SK-MEL-5 (cell line): ENCODE measurements around the gene STIM2. TPM values are rescaled to one million over a fixed set of nuclear protein-coding genes. Genes with fewer than 3 reads are reported as not detected.
"Not testable (repeated sequence)": the region's sequence is repeated elsewhere in the genome, so short reads cannot be mapped to it uniquely, and the experiment has no call there.

ENCODE experiments used
- DNase-seq: peaks from one replicate; pipeline ENCODE4 v3.0.0-alpha.2; 2016; ENCODE audit warnings: low read depth, low spot score
- in situ Hi-C: cut with HindIII; loops from 2 replicates; pipeline ENCODE4 v1.10.0; 2016; ENCODE audit warnings: low sequenced_read_pairs, high pct_unique_total_duplicates, low pct_unique_long_range_greater_than_20kb
- total RNA-seq: library from RNA; depleted of rRNA; stranded (reverse); fragments of >200 nt; shearing (Covaris generic); gene quantifications from 2 replicates; pipeline ENCODE4 v1.2.3, GENCODE V29; 2014

Gene STIM2
- total RNA-seq, 1 experiment from 2014 or later = 19.7 TPM

DNA sequence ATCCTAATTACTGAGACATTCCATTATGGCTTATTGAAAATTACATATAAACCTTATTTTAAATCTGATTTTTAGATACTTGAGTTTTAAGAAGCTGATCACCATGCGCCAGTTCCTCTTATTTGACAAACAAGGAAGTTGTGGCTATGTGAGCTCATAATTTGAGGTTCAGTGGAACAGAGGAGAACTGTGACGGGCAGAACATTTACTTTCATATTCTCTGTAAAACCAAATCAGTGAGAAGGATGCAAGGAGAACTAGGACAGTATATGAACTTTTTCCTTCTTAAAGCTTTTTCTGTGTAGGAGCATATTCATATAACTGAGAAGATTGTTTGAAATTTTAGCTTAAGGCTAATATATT, 25.3 kb downstream of the STIM2 start:
- no peak for DNase-seq

DNA sequence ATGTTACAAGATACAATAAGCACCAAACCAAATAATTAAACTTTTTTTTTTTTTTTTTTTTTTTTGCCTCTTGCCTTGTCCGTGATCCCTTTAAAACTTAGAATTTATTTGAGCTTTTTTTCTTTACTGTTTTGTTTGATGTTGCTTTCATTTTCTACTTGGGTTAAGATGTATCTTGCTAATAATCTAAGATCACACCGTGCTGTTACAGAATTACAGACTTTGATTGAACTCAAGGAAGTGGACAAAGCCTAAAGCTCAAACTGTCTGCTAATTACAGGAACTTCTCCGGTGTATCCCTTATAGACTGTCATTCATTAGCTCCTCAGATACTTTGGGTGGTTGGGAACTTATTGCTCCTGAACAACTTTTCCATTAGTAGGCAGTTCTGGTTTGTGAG, 26.5 kb downstream of the STIM2 start:
- in situ Hi-C loops = no loop called here
- DNase-seq = no peak

More for the DNA sequence above, 25.3 kb downstream of the STIM2 start:
- in situ Hi-C loops = no loop called here

DNA sequence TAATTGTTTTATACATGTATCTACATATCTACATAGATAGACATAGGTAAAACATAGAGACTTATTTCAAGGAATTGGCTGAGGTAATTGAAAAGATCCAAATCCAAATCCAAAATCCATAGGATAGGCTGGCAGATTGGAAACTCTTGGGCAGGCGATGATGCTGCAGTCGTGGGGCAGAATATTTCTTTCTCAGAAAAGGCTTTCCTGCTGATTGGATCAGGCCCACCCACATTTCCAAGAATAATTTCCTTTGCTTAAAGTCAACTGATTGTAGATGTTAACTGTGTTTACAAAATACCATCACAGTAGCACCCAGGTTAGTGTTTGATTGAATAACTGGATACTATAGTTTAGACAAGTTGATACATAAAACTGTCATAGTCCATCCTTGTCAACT, 27.2 kb downstream of the STIM2 start:
- in situ Hi-C loops = no loop called here
- no peak for DNase-seq

DNA sequence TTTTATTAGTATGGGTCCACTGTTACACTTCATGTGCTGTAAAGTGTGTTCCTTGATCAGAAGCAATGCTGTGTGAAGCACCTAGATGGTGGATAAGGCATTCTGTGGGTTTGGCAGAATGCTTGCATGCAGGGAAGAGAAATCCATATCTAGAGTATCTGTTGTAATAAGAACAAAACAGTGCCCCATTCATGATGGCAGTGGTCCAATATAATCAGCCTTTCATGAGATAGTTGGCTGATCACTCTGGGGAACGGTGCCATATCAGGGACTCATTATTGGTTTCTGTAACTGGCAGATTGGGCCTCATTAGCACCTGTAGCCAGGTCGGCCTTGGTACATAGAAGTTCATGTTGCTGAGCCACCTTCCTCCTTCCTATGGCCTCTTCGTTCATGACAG, 28.7 kb downstream of the STIM2 start:
- no peak for DNase-seq
- in situ Hi-C loops = no loop called here

DNA sequence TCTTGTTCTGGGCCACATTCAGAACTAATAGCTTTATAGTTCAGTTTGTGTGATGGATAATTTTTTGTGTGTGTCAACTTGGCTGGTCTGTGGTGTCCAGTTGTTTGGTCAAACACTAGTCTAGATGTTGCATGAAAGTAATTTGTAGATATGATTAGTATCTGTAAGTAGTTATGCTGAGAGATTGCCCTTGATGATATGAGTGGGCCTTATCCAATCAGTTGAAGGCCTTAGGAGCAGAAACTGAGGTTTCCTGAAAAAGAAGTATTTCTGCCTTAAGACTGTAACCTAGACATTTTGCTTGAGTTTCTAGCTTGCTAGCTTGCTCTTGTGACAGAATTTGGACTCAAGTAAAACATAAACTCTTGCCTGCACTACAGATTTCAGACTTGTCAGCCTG, 30.4 kb downstream of the STIM2 start:
- in situ Hi-C loops = no loop called here
- DNase-seq = no peak

DNA sequence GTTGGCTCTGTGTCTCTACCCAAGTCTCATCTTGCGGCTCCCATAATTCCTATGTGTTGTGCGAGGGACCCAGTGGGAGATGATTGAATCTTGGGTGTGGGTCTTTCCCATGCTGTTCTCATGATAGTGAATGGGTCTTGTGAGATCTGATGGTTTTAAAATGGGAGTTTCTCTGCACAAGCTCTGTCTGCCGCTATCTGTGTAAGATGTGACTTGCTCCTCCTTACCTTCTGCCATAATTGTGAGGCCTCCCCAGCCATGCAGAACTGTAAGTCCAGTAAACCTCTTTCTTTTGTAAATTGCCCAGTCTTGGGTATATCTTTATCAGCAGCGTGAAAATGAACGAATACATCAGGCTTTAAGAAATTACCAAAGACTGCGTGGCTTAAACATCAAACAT, 31.2 kb downstream of the STIM2 start:
- in situ Hi-C loops = no loop called here
- DNase-seq = no peak

DNA sequence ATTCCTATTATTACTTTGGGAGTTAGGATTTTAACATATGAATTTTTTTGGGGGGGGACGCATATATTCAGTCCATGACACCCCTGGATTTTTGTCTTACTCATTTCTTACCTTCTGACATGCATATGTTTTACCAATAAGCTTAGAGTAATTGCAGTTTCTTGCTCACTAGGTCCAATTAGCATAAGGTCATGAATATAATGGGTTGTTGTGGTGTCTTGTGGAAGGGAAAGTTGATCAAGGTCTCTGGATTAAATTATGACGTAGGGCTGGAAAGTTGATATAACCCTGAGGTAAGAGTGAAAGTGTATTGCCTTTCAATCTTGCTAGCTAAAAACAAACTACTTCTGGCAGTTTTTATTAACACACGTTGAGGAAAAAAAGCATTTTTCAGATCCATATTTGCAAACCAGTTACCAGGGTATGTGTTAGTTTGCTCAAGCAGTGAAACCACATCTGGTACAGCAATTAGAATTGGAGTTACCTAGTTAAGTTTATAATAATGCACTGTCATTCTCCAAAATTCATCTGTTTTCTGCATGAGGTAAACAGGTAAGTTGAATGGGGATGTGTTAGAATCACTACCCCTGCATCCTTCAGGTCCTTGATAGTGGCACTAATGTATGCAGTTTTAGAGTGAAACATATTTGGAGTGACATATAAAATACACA, 32.0 kb downstream of the STIM2 start:
- in situ Hi-C loops = no loop called here
- no peak for DNase-seq

DNA sequence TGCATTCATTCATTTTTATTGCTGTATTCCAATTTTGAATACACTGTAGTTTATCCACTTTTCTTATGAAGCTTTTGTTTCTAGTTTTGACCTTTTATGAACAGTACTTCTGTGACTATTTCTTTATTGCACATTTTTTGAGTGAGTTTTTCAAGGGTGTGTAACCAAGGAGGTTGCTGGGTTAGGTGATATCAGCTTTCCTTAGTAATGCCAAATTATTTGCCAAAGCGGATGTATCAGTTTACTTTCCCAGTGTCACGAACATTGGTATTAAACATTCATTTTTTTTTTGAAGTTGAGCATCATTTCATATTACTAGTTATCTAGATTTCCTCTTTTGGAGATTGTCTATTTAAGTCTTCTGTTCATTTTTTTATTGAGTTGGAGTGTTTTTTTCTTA, 32.9 kb downstream of the STIM2 start:
- in situ Hi-C loops = no loop called here
- DNase-seq = no peak

DNA sequence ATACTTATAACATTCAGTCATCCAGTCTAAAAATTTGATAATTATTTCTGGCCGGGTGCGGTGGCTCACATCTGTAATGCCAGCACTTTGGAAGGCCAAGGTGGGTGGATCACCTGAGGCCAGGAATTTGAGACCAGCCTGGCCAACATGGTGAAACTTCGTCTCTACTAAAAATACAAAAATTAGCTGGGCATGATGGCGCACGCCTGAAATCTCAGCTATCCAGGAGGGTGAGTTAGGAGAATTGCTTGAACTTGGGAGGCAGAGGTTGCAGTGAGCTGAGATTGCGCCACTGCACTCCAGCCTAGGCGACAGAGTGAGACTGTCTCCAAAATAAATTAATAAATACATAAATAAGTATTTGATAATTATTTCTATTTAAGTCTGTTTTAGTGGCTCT, 34.2 kb downstream of the STIM2 start:
- DNase-seq, in situ Hi-C loops: not testable (repeated sequence)

DNA sequence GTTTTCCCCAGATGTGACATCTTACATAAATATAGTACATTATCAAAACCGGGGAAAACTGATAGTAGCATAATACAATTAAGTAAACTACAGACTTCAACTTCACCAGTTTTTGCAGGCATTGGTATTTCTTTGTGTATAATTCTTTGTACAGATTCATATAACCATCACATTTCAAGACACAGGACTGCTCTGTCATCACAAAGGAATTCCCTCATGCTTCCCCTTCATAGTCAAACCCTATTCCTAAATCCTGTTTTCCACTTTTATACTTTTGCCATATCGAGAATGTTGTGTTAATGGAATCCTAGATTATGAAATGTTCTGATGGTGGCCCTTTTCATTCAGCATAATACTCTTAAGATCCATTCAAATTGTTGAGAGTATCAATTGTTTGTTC, 36.0 kb downstream of the STIM2 start:
- in situ Hi-C loops = no loop called here
- DNase-seq = no peak

DNA sequence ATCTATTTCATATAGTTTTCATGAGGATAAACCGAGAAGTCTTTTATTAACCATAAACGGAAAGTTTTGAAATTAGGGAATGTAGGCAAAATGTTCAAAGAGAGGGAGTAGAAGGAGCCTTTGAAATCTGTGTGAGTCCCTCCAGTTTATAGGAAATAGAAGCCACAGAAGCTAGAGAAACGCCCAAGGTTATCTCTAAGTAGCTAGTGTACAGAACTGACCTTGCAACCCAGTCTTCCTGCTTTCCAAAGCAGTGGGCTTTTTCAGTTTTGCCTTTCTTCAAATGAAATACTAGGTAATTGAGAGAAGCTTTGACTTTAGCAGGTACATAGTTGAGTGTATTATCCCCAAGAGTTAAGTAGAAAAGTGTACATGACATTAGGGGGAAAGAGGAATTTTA, 39.4 kb downstream of the STIM2 start:
- DNase-seq = peak; percentile 7
- in situ Hi-C loops = no loop called here

DNA sequence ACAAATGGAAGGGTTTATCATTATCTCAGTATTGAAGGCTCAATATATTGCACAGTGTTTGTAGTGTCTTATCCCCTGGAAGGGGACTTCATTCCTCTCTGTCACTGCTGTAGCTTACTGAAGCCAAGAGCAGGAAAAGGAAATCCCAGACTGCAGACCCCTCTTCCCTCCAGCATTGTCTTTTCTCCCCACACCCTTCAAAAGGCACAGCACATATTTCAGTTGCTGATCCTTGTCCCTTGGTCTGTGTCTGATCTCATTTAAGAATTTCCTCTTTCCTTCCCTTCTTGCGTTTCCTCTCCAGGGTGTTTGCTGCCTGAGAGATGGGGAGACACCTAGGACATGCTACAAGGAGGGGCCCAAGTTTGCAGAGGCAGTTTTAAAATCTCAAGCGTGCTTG, 40.1 kb downstream of the STIM2 start:
- in situ Hi-C loops = no loop called here
- no peak for DNase-seq

DNA sequence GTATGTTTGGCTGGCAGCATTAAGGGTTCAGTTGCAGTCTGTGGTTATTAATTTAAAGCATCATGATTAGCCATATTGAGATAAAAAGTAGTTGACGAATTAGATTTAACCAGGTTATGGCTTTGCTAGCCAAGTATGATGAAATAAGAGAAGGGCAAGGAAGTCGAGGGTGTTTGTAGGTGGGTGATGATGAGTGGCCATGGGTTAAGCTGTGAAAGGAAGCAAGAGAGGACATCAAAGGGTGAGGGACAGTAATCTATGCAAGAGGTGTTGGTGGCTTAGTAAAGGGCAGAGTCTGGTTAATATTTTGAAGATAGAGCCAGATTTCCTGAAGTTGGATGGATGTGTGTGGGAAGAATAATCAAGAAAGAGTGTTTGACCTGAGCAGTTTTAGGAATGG, 44.5 kb downstream of the STIM2 start:
- in situ Hi-C loops = no loop called here
- no peak for DNase-seq

DNA sequence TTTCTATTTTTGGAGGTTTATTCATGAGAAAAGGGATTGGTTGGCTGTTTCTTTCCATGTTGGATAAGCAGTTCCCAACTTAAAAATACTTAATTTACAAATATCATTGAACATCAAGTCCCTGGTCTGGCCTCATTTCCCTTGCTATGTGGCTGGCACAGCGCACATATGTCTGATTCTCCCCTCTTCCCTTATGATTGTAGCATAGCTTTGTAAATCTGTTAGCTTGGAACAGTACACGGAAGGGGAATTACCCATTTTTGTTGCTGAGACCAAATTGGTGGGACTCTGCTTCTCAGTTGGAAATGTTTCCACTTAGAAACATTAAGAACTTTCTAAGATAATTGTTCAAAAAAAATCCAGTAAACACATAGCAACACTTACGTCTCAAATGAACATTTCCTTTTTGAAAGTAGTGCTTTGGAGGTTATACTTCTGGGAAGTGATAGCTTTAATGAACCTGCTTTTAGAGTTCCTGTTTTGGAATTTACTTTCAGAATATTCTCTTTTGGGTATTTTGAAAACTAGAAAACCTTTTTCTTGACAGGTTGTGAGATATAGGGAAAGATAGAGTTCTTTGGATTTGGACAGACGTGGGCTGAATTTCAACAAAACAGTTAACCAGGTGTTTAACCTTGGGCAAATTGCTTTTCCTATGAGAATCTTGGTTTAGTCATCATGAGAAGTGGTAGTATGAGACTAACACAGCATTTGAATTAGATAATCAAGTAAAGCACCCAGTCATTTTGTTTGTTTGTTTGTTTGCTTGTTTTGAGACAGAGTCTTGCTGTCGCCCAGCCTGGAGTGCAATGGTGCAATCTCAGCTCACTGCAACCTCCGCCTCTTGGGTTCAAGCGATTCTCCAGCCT, 47.3 kb downstream of the STIM2 start:
- DNase-seq = no peak
- in situ Hi-C loops = no loop called here

DNA sequence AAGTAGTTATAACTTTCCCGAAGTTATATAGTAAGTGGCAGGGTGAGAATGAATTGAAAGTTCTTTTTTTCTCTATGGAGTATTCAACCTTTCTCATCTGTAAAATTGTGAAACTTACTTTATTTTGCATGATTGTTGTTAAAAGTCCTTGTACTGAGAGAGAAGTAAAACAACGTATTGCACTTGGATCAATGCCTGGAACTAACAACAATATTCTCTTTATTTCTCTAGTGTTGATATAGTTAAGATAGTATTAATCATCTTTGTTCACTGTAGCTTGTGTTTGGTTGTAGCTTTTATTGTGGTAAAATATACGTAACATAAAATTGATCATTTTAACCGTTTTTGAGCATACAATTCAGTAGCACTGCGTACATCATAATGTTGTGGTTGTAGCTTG, 48.7 kb downstream of the STIM2 start:
- in situ Hi-C loops = no loop called here
- peak; percentile 30 for DNase-seq

DNA sequence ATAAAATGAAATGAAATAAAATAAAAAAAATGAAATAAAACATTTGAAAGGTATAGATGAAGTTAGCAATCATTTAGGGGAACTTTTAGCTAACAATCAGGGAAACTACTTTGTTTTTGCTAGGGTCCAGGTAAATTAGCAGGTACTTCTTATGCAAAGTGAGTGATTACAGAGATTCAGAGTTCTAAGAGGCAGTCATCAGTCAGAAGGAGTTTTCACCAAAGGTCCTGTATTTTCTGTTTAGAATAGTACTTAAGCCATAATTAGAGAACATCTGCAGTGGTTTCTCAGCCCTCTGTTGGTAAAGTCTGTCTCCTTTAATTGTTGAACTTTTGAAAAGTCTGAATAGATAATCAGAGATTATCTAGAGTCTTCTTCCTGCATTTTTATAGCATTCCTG, 50.6 kb downstream of the STIM2 start:
- in situ Hi-C loops = no loop called here
- DNase-seq = no peak

DNA sequence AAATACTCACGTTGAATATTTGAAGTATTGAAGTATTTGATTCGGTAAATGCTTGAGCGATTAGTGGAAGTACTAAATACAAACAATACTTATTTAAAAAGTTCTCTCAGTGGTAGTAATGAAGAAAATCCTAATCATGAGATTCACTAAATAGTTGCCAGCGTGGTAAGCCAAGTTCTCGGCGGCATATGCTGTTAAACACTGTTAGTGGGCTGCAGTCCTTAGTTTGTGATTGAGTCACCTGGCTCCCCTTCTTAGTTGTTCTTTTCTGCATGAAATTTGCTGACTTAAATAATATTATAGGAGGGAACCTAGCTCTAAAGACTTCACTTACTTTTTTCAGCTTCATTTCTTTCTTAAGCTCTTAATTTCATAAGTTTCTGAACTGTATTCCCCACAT, 51.4 kb downstream of the STIM2 start:
- DNase-seq = no peak
- in situ Hi-C loops = no loop called here

DNA sequence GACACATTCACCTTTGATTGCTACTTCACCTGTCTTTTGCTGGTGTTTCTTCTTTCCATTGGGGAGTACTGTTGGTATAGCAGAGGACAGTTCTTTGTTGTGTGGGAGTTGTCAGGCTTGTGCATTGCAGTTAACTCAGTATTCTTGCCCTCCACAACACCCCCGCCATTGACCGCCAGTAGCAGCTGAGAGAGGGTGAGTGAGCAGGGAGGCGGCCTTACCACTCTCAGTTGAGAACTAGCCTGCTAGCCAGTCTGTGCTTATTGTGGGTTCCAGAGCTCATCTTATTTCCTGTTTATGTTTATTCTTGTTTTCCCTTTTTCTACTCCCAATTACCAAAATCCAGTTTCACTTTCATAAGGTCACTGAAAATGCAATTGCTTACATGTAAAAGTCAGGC, 52.2 kb downstream of the STIM2 start:
- DNase-seq = no peak
- in situ Hi-C loops = no loop called here

DNA sequence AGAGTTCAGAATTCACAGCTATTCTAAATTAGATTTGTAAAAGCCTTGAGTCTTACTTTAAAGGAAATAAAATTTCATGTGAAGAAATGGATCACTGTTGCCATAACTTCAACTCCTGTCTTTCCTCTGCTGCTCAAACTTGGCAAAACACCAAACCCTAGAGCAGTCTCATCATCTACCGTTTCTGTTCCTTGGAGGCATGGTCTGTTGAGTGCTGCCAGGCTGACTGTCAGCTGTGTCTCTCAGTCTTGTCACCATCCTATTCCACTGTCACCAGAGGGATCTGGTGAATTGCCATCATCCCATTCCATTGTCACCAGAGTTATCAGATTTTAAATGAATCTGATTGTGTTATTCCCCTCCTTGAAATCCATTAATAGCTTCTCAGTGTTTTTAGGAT, 55.6 kb downstream of the STIM2 start:
- in situ Hi-C loops = no loop called here
- DNase-seq = no peak
